ENCODE results near the gene PTPN13.

Gene PTPN13

GRCh38 chr4:86569103-86569870 lies 24.8 kb upstream of the PTPN13 start:
- Histone ChIP-seq H3K9ac (no peak overlapping the region), H3K79me2 (no peaks in the 10 kb centered on the region)

GRCh38 chr4:86579941-86580340 lies 14.2 kb upstream of the PTPN13 start:
- Histone ChIP-seq H2AFZ (no peak overlapping the region), H3K9me3 (ENCODE audit: control insufficient read depth, low read length) (no peaks in the 10 kb centered on the region), H3K4me1 (no peaks in the 10 kb centered on the region), H3K27ac (no peak overlapping the region), H3K27me3 (ENCODE audit: control insufficient read depth, insufficient read depth, low read length) (no peaks in the 10 kb centered on the region), H3K4me3 (ENCODE audit: low read depth, low read length) (no peak overlapping the region), H3K79me2 (no peaks in the 10 kb centered on the region), H3K36me3 (ENCODE audit: control insufficient read depth, insufficient read depth, low read length) (no peaks in the 10 kb centered on the region), H3K4me2 (ENCODE audit: low read length) (no peak overlapping the region), H3K9ac (no peak overlapping the region)
- no peak for TF ChIP-seq CTCF (IDR thresholded peaks at IDR 0.05)

More at GRCh38 chr4:86569103-86569870, 24.8 kb upstream of the PTPN13 start:
- no peak for TF ChIP-seq CTCF (IDR thresholded peaks at IDR 0.05)
- Histone ChIP-seq H3K4me3 (ENCODE audit: low read depth, low read length) (no peak overlapping the region), H3K4me2 (ENCODE audit: low read length) (peak overlapping the region; percentile 37), H3K9me3 (ENCODE audit: control insufficient read depth, low read length) (no peaks in the 10 kb centered on the region), H3K4me1 (no peaks in the 10 kb centered on the region), H3K27me3 (ENCODE audit: control insufficient read depth, insufficient read depth, low read length) (no peaks in the 10 kb centered on the region), H2AFZ (no peak overlapping the region), H3K36me3 (ENCODE audit: control insufficient read depth, insufficient read depth, low read length) (no peaks in the 10 kb centered on the region), H3K27ac (no peak overlapping the region)

- H3K79me2 ChIP-seq, result no peaks in the 10 kb centered on the region
- H3K4me2 ChIP-seq (ENCODE audit: low read length), result peak overlapping the region; percentile 45
- H3K9me3 ChIP-seq (ENCODE audit: control insufficient read depth, low read length), result no peaks in the 10 kb centered on the region
- H3K36me3 ChIP-seq (ENCODE audit: control insufficient read depth, insufficient read depth, low read length), result no peaks in the 10 kb centered on the region
- H3K9ac ChIP-seq, result no peak overlapping the region
- no peak for TF ChIP-seq CTCF (IDR thresholded peaks at IDR 0.05)
- no peak overlapping the region for H3K27ac ChIP-seq
- no peak overlapping the region for H2AFZ ChIP-seq
- H3K27me3 ChIP-seq (ENCODE audit: control insufficient read depth, insufficient read depth, low read length), result no peaks in the 10 kb centered on the region
- H3K4me1 ChIP-seq, result peaks cover 3% of the 10 kb centered on the region
- H3K4me3 ChIP-seq (ENCODE audit: low read depth, low read length), result peak overlapping the region; percentile 24
Observed at GRCh38 chr4:86582410-86582809, 11.7 kb upstream of the PTPN13 start.

GRCh38 chr4:86586160-86586572 lies 7.9 kb upstream of the PTPN13 start:
- H3K4me1 ChIP-seq, result peaks cover 6% of the 10 kb centered on the region
- H3K36me3 ChIP-seq (ENCODE audit: control insufficient read depth, insufficient read depth, low read length), result no peaks in the 10 kb centered on the region
- TF ChIP-seq CTCF (IDR thresholded peaks at IDR 0.05), result no peak
- H3K27me3 ChIP-seq (ENCODE audit: control insufficient read depth, insufficient read depth, low read length), result no peaks in the 10 kb centered on the region
- H3K9ac ChIP-seq, result no peak overlapping the region
- no peaks in the 10 kb centered on the region for H3K9me3 ChIP-seq (ENCODE audit: control insufficient read depth, low read length)
- H3K4me2 ChIP-seq (ENCODE audit: low read length), result no peak overlapping the region
- no peak overlapping the region for H2AFZ ChIP-seq
- no peaks in the 10 kb centered on the region for H3K79me2 ChIP-seq
- no peak overlapping the region for H3K4me3 ChIP-seq (ENCODE audit: low read depth, low read length)
- H3K27ac ChIP-seq, result no peak overlapping the region
